Tongue (tissue), 2 donors: ENCODE results near the gene CNTNAP5. TPM values are rescaled to one million over a fixed set of nuclear protein-coding genes. Genes with fewer than 3 reads are reported as not detected.
A peak's percentile ranks its signal among the peaks of the same experiment; 100 is the strongest.

ENCODE experiments used
- DNase-seq: peaks from one replicate; pipeline ENCODE4 v3.0.0-alpha.2; 2015
- total RNA-seq: library from RNA; depleted of rRNA; stranded (reverse); fragments of >200 nt; gene quantifications from one replicate; pipeline ENCODE4 v1.2.3, GENCODE V29; 2014

Gene CNTNAP5
- total RNA-seq, 1 donor from 2014 or later, result 1.7 TPM

GRCh38 chr2:124822516-124822915, 797.4 kb downstream of the CNTNAP5 start:
- DNase-seq, result no peak

DNA sequence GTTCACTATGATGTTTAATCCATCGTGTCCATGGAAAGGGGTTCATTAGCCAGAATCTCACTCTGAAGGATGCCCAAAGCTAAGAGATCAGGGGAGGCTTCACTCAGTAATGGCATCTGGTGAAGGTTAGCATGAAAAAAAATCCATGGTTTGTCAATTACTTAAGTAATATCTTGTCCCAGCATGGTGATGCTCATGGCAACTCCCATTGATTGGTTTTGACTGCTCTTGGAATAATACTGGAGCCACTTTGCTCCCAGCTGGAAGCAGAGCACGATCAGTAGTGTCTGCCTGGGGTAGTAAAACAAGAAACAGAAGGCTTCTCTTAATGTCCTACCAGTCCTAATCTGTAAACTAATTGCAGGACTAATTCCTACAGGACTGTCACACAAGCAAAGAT, 799.4 kb downstream of the CNTNAP5 start:
- no peak for DNase-seq

GRCh38 chr2:124832521-124832920, 807.4 kb downstream of the CNTNAP5 start:
- DNase-seq, result no peak

DNA sequence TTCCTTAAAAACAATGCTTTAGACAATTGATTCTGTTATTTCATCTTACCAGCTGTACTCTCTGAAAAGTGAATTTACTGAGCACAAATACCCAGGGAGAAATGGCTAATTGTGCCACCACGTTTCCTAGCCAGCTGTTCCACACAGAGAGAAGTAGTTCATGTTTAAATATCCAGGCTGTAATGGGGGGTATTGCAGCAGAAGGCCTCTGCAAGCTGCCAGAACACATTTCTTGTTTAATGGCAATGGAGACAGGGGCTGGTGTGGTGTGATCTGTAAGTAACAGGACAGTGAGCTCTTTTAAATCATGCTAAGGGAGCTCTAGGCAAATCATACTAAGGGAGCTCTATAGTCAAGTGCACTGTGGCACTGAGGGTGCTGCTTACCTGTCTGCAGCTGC, 809.2 kb downstream of the CNTNAP5 start:
- DNase-seq, result no peak

DNA sequence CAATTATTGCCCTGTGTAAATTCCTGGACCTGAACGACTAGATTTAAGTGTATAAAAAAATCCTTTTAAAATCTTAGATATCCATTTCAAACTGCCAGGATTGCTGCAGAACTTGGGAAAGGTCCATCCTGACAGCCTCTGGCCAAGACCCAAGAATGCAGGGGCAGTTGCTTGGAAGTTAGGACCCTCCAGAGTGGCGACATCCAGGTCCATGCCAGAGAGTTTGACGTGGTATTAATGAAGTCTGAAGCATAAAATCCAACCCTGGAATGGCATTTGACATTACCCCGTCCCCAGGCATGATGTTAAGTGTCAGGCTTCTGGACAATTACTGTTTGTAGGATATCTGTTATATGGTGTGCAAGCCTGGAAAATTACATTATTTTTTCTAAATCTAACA, 810.2 kb downstream of the CNTNAP5 start:
- DNase-seq, result no peak

DNA sequence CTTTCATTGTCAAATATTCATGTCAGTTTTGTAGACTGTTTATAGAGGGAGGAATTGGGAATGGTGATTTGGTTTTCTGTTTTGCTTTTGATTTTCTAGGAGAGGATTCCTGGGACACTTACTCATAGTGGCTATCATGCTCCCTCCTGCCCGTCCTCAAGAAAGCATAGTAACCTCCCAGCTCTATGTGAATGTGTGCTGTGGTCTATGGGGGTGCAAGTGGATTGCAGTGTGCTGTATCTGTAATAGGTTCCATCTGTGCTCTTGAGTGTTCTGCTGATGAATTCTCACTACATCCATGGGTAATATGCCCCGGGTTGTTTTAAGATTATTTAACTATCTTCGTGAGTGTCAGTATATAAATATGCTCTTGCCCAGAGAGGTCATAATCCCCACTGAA, 811.3 kb downstream of the CNTNAP5 start:
- no peak for DNase-seq

- DNase-seq, result no peak
Measured at GRCh38 chr2:124837496-124837895, 812.4 kb downstream of the CNTNAP5 start.

- no peak for DNase-seq
Measured at GRCh38 chr2:124838406-124838805, 813.3 kb downstream of the CNTNAP5 start.

- no peak for DNase-seq
Measured at GRCh38 chr2:124867247-124867646, 842.2 kb downstream of the CNTNAP5 start.

DNA sequence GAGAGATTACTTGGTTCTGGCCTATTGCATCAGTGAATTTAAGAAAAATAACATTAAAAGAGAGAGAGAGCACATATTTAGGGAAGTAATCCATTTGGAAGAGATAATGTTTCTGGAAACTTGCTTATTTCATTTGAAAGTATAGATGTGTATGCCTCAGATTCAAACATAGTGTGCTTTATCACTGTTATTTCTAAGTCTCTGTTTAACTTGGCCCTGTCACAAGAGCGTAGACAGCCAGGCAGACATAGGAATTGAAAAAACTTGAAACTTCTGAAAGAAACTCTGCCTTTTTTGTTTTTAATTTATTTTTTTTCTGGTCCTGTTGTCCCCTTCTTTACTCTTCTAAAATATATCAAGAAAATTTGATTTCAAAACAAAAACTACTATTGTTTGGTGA, 849.1 kb downstream of the CNTNAP5 start:
- DNase-seq, result no peak

DNA sequence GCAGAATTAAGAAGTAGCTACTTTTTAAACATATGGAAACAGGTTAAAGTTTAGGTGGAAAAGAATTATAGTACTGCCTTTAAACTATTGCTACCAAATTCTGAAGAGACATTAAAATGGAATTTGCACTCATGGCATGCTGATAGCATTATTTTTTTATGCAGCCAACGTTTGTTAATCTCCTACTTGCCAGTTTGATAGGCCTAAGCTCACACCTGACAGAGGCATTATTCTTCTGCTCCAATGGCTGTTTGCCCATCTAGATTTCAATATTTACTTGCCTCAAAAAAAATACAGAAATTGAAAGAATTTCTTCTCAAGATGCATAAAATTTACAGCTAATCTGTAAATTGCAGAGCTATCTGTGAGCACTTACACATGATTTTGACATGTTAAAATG, 849.6 kb downstream of the CNTNAP5 start:
- DNase-seq, result no peak

DNA sequence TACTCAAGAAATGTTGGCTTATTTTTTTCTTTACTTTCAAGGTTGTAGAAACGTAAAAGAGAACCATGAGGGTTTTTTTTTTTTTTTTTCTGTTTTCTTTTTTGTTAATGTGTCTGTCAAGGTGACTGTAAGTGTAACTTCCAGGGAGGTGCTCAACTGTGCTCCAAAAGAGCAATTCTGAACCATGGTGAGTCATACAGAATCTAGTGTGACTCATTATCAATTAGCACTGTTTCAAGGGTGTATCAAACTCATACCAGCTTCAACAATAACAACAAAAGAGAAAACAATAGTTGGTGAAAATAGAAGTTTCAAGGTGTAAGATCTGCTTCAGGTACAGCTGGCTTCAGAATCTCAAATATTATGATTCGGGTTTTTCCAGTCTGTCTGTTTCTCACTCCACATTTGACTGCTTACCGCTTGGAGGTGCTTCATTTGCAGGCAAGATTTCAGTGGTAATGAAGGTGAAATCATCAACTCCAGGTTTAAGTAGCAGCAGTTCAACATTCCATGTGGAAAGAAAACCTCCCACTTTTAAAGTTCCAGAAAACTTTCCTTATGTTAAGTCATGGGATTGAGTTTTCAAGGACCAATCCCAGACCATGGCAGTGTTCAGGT, 850.6 kb downstream of the CNTNAP5 start:
- DNase-seq, result no peak

DNA sequence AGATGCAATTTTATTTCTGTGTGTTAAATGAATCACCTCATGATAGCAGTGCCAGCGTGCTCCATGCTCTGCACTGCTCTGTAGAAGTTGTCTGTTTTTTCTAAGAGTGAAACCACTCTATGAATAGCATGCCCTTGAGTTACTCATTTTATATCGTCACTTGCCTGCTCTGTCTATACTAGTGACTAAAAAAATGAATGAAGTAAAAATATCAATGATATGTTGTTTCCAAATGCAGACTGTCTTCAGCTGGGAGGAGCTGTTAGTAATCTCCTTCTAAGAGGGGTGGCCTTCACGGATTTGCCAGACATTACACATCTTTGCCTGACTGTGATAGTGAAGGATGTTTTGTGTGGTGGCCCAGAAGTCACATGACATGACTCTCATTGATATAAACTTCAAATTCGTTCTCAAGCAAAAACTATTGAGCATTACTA, 852.1 kb downstream of the CNTNAP5 start:
- DNase-seq, result peak; percentile 5

- no peak for DNase-seq
Measured at GRCh38 chr2:124879640-124880039, 854.6 kb downstream of the CNTNAP5 start.

DNA sequence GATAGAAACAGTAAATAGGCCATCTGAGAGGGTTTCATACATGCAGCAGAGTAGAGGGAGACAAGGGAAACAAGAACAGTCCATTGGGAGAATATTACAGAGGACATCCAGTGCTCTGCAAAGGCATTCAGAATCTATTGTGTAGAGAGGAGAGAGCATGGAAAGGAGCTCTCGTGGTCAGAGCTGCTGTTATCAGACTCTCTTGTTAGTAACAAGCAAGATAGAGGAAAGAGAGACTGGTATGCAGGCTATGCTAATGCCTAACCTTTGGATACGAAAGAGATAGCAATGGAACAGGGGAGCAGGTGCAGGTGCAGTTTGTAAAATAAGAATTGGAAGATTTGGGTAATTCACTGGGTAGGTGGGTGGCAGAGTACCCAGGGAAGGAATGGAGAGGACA, 855.9 kb downstream of the CNTNAP5 start:
- DNase-seq, result no peak

DNA sequence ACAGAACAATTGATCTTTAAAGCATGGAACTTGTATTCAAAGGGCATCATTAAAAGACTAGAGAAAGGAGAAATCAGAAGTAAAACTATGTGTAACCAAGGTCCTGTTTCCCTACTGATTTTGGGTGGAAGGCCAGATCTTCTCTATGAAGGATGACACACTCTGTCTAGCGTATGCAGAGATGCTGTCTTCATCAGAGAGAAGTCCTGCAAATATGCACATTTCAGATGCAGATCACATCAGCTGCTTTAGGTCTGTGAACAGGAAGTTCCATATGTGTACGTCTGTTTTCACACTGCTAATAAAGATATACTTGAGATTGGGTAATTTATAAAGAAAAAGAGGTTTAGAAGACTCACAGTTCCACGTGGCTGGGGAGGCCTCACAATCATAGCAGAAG, 857.3 kb downstream of the CNTNAP5 start:
- no peak for DNase-seq

DNA sequence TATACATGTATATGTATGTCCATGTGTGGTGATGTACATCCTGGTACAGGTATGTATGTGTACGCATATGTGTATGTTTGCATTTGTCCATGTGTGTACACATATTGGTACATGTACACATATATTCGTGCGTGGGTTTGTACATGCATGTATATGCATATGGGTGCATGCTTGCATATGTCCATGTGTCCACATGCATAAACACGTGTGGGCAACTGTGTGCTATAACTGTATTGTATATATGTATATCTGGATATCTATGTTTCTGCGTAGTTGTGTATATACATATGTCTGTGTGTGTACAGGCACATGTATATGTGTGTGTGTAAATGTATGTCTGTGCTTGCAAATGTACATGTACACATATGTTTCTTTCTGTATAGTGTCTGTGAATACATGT, 858.5 kb downstream of the CNTNAP5 start:
- no peak for DNase-seq

GRCh38 chr2:124884315-124884714, 859.2 kb downstream of the CNTNAP5 start:
- no peak for DNase-seq

- DNase-seq, result no peak
Measured at GRCh38 chr2:124886216-124886615, 861.1 kb downstream of the CNTNAP5 start.

DNA sequence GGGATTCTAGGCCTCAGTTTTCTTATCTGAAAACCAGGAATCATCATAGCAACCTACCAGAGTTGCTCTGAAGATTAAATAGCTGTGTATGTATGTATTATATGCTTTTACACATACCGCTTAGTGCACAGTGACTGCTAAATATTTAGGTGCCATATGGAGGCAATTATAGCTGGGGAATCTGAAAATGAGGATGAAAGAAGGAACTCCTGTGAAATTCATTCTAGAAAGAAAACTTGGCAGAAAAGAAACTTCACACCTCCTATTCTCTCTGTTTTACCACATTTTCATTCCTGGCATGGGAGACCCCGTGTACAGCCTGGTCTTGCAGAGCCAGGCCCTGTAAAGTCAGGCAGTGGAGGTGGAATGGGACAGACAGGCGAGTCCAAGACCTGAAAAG, 862.4 kb downstream of the CNTNAP5 start:
- DNase-seq, result no peak

DNA sequence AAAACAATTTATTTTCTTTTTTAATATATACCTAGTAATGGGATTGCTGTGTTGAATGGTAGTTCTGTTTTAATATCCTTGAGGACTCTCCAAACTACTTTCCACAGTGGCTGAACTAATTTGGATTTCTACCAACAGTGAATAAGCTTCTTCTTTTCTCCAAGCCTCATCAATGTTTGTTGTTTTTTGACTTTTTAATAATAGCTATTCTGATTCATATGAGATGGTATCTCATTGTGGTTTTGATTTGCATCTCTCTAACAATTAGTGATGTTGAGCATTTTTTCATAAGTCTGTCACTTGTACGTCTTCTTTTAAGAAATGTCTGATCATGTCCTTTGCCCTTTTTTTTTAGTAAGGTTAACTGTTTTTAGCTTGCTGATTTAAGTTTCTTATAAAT, 863.3 kb downstream of the CNTNAP5 start:
- DNase-seq, result no peak

DNA sequence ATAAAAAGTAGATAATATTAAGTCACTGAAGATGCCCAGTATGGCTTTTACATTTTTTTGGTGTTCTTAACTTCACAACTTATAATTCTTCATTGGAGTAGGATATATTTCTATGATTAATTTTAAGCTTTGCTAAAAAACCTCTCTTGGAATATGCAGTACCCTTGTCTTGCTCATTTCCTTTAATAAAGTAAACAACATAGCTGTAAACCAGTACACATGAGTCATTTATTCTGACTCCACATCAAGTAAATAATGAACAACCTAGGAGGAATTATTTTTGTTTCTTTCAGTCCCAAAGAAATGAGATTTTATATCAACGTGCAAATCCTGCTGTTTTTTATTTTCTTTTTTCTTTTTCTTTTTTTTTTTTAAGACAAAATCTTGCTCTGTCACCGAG, 869.1 kb downstream of the CNTNAP5 start:
- no peak for DNase-seq

DNA sequence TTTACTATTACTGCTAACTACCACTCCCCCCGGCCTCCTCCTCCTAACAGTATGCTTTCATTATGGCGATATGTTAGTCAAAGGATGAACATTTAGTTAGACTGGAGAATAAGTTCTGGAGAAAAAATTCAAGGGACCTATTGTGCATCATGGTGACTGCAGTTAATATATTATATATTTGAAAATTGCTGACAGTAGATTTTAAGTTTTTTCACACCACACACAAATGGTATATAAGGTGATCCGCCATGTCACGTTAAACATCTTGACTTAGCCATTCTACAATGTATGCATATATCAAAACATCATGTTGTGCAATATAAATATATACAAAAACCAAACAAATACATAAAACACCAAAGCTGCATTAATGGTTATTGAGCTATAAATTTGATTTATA, 873.7 kb downstream of the CNTNAP5 start:
- no peak for DNase-seq

DNA sequence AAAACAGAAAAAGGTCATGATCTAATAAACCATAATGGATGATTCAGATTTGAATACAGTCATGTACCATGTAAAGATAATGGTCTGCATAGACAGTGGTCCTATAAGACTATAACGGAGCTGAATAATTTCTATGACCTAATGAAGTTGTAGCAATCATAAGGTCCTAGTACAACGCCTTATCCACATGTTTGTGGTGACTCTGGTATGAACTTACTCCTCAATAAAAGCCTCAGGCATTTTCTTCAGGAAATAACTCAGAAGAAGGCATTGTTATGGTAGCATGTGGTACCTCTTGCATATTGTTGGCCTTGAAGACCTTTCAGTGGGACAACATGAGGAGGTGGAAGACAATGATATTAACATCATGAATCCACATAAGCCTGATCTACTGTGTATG, 883.3 kb downstream of the CNTNAP5 start:
- no peak for DNase-seq

GRCh38 chr2:124911560-124911959, 886.5 kb downstream of the CNTNAP5 start:
- no peak for DNase-seq
